Measurements from ENCODE around the gene AAGAB.

DNA sequence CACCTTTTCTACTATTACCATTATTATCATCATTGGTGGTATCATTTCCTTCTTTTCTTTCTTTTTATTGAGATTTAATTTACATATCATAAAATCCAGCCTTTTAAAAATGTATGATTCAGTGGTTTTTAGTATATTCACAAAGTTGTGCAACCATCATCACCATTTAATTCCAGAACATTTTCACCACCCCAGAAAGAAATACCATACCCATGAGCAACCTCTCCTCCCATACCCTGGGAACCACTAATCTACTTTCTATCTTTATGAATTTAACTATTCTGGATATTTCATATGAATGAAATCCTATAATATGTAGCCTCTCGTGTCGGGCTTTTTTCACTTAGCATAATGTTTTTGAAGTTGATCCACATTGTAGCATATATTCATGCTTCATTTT lies 29.1 kb downstream of the AAGAB start:
- TF ChIP-seq POLR2A (IDR thresholded peaks at IDR 0.05): no peak
- TF ChIP-seq, protein P1, sequence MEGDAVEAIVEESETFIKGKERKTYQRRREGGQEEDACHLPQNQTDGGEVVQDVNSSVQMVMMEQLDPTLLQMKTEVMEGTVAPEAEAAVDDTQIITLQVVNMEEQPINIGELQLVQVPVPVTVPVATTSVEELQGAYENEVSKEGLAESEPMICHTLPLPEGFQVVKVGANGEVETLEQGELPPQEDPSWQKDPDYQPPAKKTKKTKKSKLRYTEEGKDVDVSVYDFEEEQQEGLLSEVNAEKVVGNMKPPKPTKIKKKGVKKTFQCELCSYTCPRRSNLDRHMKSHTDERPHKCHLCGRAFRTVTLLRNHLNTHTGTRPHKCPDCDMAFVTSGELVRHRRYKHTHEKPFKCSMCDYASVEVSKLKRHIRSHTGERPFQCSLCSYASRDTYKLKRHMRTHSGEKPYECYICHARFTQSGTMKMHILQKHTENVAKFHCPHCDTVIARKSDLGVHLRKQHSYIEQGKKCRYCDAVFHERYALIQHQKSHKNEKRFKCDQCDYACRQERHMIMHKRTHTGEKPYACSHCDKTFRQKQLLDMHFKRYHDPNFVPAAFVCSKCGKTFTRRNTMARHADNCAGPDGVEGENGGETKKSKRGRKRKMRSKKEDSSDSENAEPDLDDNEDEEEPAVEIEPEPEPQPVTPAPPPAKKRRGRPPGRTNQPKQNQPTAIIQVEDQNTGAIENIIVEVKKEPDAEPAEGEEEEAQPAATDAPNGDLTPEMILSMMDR (IDR thresholded peaks at IDR 0.05): no peak

All from testis (tissue), 2 donors.